H9 (cell line): Measurements from ENCODE around the gene ENG. TPM values are rescaled to one million over a fixed set of nuclear protein-coding genes. Genes with fewer than 3 reads are reported as not detected.

ENCODE experiments used
- DNase-seq: peaks from one replicate; pipeline ENCODE4 v3.0.0-alpha.2; 2017
- H2AFZ ChIP-seq: one replicate; pipeline ENCODE4 v1.6.1; 2013; ENCODE audit warnings: mild to moderate bottlenecking, low read length, control low read depth, moderate library complexity
- H2AK5ac ChIP-seq: 2 replicates; pipeline ENCODE4 v1.6.1; 2013; ENCODE audit warnings: low read length, control low read depth, mixed read lengths; ENCODE audit not compliant: insufficient read length
- H2BK120ac ChIP-seq: one replicate; pipeline ENCODE4 v1.6.1; 2013; ENCODE audit warnings: low read depth, mild to moderate bottlenecking, low read length, control low read depth, inconsistent platforms; ENCODE audit not compliant: poor library complexity, severe bottlenecking
- H2BK12ac ChIP-seq: 2 replicates; pipeline ENCODE4 v1.6.1; 2013; ENCODE audit warnings: low read length, control low read depth, mixed read lengths, low read depth; ENCODE audit not compliant: insufficient read length
- H2BK15ac ChIP-seq: 2 replicates; pipeline ENCODE4 v1.6.1; 2013; ENCODE audit warnings: low read depth, low read length, control low read depth
- H2BK20ac ChIP-seq: one replicate; pipeline ENCODE4 v1.6.1; 2013; ENCODE audit warnings: low read depth, mild to moderate bottlenecking, low read length, control low read depth, inconsistent platforms; ENCODE audit not compliant: poor library complexity, severe bottlenecking
- H2BK5ac ChIP-seq: 2 replicates; pipeline ENCODE4 v1.6.1; 2013; ENCODE audit warnings: low read length, control low read depth, mixed read lengths; ENCODE audit not compliant: insufficient read length
- H3K14ac ChIP-seq: 2 replicates; pipeline ENCODE4 v1.6.1; 2013; ENCODE audit warnings: low read length, control low read depth; ENCODE audit not compliant: insufficient read depth
- H3K18ac ChIP-seq: 2 replicates; pipeline ENCODE4 v1.6.1; 2013; ENCODE audit warnings: low read depth, mild to moderate bottlenecking, mixed read lengths, low read length, control low read depth; ENCODE audit not compliant: insufficient read length
- H3K23ac ChIP-seq: 2 replicates; pipeline ENCODE4 v1.6.1; 2013; ENCODE audit warnings: low read length, control low read depth, mixed read lengths, low read depth; ENCODE audit not compliant: insufficient read length
- H3K23me2 ChIP-seq: 2 replicates; pipeline ENCODE4 v1.6.1; 2013; ENCODE audit warnings: low read depth, mild to moderate bottlenecking, mixed read lengths, low read length, control low read depth; ENCODE audit not compliant: insufficient read length, poor library complexity, severe bottlenecking
- H3K27ac ChIP-seq: 2 replicates; pipeline ENCODE4 v1.5.1; 2013; ENCODE audit warnings: low read length, control low read depth, mixed read lengths, low read depth; ENCODE audit not compliant: insufficient read length
- H3K27me3 ChIP-seq: 2 replicates; pipeline ENCODE4 v1.6.1; 2013; ENCODE audit warnings: low read length, control low read depth, inconsistent platforms; ENCODE audit not compliant: insufficient read depth
- H3K4ac ChIP-seq: 2 replicates; pipeline ENCODE4 v1.6.1; 2013; ENCODE audit warnings: low read depth, mild to moderate bottlenecking, control low read depth, inconsistent platforms, low read length, moderate library complexity
- H3K4me1 ChIP-seq: 2 replicates; pipeline ENCODE4 v1.6.1; 2013; ENCODE audit warnings: low read length, control low read depth, inconsistent platforms; ENCODE audit not compliant: insufficient read depth
- H3K4me2 ChIP-seq: 2 replicates; pipeline ENCODE4 v1.6.1; 2013; ENCODE audit warnings: low read length, control low read depth, mixed read lengths; ENCODE audit not compliant: insufficient read length, insufficient read depth
- H3K56ac ChIP-seq: 2 replicates; pipeline ENCODE4 v1.6.1; 2013; ENCODE audit warnings: low read depth, mild to moderate bottlenecking, mixed read lengths, low read length, control low read depth; ENCODE audit not compliant: insufficient read length
- H3K79me1 ChIP-seq: 2 replicates; pipeline ENCODE4 v1.6.1; 2013; ENCODE audit warnings: low read depth, mild to moderate bottlenecking, moderate library complexity, low read length, control low read depth, inconsistent platforms; ENCODE audit not compliant: insufficient read depth, poor library complexity, severe bottlenecking
- H3K79me2 ChIP-seq: 2 replicates; pipeline ENCODE4 v1.6.1; 2013; ENCODE audit warnings: low read length, control low read depth, inconsistent platforms; ENCODE audit not compliant: insufficient read depth
- H3K9ac ChIP-seq: 2 replicates; pipeline ENCODE4 v1.6.1; 2013; ENCODE audit warnings: low read length, control low read depth, mixed read lengths; ENCODE audit not compliant: insufficient read length; ENCODE audit errors: extremely low read depth
- H3K9me3 ChIP-seq: one replicate; pipeline ENCODE4 v1.6.1; 2013; ENCODE audit warnings: low read depth, low read length, inconsistent platforms; ENCODE audit not compliant: control insufficient read depth
- H3T11ph ChIP-seq: one replicate; pipeline ENCODE4 v1.6.1; 2013; ENCODE audit warnings: mild to moderate bottlenecking, low read length, control low read depth, inconsistent platforms
- H4K20me1 ChIP-seq: one replicate; pipeline ENCODE4 v1.6.1; 2013; ENCODE audit not compliant: control insufficient read depth, insufficient read length, insufficient read depth
- H4K5ac ChIP-seq: 2 replicates; pipeline ENCODE4 v1.6.1; 2013; ENCODE audit warnings: low read depth, mild to moderate bottlenecking, mixed read lengths, low read length, control low read depth; ENCODE audit not compliant: insufficient read length
- H4K8ac ChIP-seq: replicated peaks from 2 replicates; pipeline ENCODE4 v1.6.1; 2013; ENCODE audit warnings: low read length, control low read depth, mixed read lengths, low read depth; ENCODE audit not compliant: insufficient read length
- H4K91ac ChIP-seq: 2 replicates; pipeline ENCODE4 v1.6.1; 2013; ENCODE audit warnings: low read depth, mild to moderate bottlenecking, moderate library complexity, mixed read lengths, low read length, control low read depth; ENCODE audit not compliant: insufficient read length
- H3K27ac Mint-ChIP-seq, 3 experiments: 2 replicates in 2 of 3; 3 replicates in 1 of 3; pipeline ENCODE4 v1.8.0; 2020 to 2021; ENCODE audit warnings: mixed read lengths in 3 of 3, mild to moderate bottlenecking in 1 of 3, moderate library complexity in 1 of 3
- H3K27me3 Mint-ChIP-seq: 2 replicates; pipeline ENCODE4 v1.8.0; 2021; ENCODE audit warnings: low read depth, mild to moderate bottlenecking, moderate library complexity, mixed read lengths
- H3K36me3 Mint-ChIP-seq, 3 experiments: 2 replicates in 2 of 3; 3 replicates in 1 of 3; pipeline ENCODE4 v1.8.0; 2020 to 2021; ENCODE audit warnings: low read depth in 3 of 3, mixed read lengths in 3 of 3; ENCODE audit not compliant: insufficient read depth in 1 of 3
- H3K4me1 Mint-ChIP-seq, 2 experiments: 2 replicates each; pipeline ENCODE4 v1.8.0; 2020; ENCODE audit warnings: mixed read lengths in 2 of 2
- H3K4me3 Mint-ChIP-seq, 2 experiments: 2 replicates in 1 of 2; 3 replicates in 1 of 2; pipeline ENCODE4 v1.8.0; 2020 to 2021; ENCODE audit warnings: mild to moderate bottlenecking in 2 of 2, mixed read lengths in 2 of 2, moderate library complexity in 1 of 2
- H3K9me3 Mint-ChIP-seq, 2 experiments: 2 replicates in 1 of 2; 3 replicates in 1 of 2; pipeline ENCODE4 v1.8.0; 2020; ENCODE audit warnings: mild to moderate bottlenecking in 2 of 2, mixed read lengths in 2 of 2, moderate library complexity in 1 of 2
- CTCF ChIP-seq: fragments of 200-600 bp; sonication (generic); conservative IDR thresholded peaks from 3 replicates; pipeline ENCODE4 v1.8.0; 2021; ENCODE audit warnings: antibody characterized with exemption, mild to moderate bottlenecking
- WGBS: extraction: QIAGEN DNeasy Blood & Tissue Kit; methylation state at CpG from one replicate; pipeline ENCODE4 v1.1.7; 2013; ENCODE audit warnings: missing lambda C conversion rate, low lambda C conversion rate, mixed read lengths; ENCODE audit not compliant: insufficient read length; ENCODE audit errors: extremely low coverage; 5-methylcytosine and 5-hydroxymethylcytosine counted together
- total RNA-seq: library from RNA; stranded (reverse); gene quantifications from 2 replicates; pipeline ENCODE4 v1.2.1, GENCODE V29; 2021

Gene ENG
- total RNA-seq, 1 experiment from 2014 or later, result 2.1 TPM

DNA sequence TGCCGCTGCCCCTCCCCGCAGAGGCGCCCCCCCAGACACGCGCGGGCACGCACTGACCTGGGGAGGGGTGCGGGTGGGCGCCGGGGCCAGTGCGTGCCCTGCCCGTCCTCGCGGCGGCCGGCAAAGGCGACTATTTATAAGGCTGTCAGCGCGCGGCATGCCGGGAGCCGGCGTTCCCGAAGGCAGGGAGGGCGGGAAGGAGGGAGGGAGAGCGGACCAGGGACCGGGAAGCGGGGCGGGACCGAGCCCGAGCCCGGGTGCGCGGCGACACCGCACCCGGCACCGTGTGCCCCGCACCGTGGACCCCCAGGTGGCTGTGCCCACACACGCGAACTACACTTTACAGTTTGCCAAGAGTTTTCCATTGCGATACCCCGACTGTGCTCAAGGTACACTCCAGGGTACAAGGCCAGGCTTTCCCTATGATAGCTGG, 23.1 kb upstream of the ENG start, which contains the start of gene AK1:
AK1 (minus strand) TSS at position 110 of the 433 bp plus-strand sequence. CDS start 3,058 bp downstream, outside the sequence.
- Histone ChIP-seq H4K91ac (no peak within 1 kb of the TSS), H3K9me3 (no peaks in the 10 kb centered on the region), H2BK12ac (no peak within 1 kb of the TSS), H3K4me2 (peak within 1 kb of the TSS; percentile 91), H2BK5ac (no peak within 1 kb of the TSS), H2AK5ac (no peak within 1 kb of the TSS), H2BK20ac (no peak within 1 kb of the TSS), H3K79me1 (no peaks in the 10 kb centered on the region), H3T11ph (no peak within 1 kb of the TSS), H3K56ac (no peak within 1 kb of the TSS), H3K27ac (no peak within 1 kb of the TSS), H2BK15ac (no peak within 1 kb of the TSS), H3K27me3 (no peaks in the 10 kb centered on the region), H4K20me1 (no peaks in the 10 kb centered on the region), H3K18ac (peak within 1 kb of the TSS; percentile 61), H3K9ac (peak within 1 kb of the TSS; percentile 55), H3K4ac (no peak within 1 kb of the TSS), H2AFZ (no peak within 1 kb of the TSS), H3K23ac (no peak within 1 kb of the TSS), H4K8ac (no peak within 1 kb of the TSS), H3K23me2 (peaks cover 12% of the 10 kb centered on the region), H3K79me2 (no peaks in the 10 kb centered on the region), H4K5ac (no peak within 1 kb of the TSS), H3K14ac (peak within 1 kb of the TSS; percentile 75; the same call in 1 of the 2 replicates), H3K4me1 (no peaks in the 10 kb centered on the region), H2BK120ac (no peak within 1 kb of the TSS)
- DNase-seq, result peak; percentile 65
- Mint-ChIP-seq H3K27ac (no peak within 1 kb of the TSS), H3K9me3 (no peaks in the 10 kb centered on the region), H3K4me3 (peak within 1 kb of the TSS; percentile 77 to 89), H3K4me1 (peaks cover 5 to 21% of the 10 kb centered on the region in 2 experiments; a peak in 3 of 4 replicates), H3K36me3 (no peaks in the 10 kb centered on the region; a peak in 1 of 7 replicates), H3K27me3 (no peaks in the 10 kb centered on the region; the same call in none of the 2 replicates)
- TF ChIP-seq CTCF, result no peak
- no CpG with 5 or more reads among the region's 44 CpGs for WGBS
